ENCODE measurements around the gene VAV1. TPM values are rescaled to one million over a fixed set of nuclear protein-coding genes. Genes with fewer than 3 reads are reported as not detected.
A peak's percentile ranks its signal among the peaks of the same experiment; 100 is the strongest.

Gene VAV1
- total and polyA plus RNA-seq, 2 of the 13 experiments (the other 11 are each of a cell fraction or from before 2014, with no cell fraction given) = not detected

GRCh38 chr19:6753178-6754031 is 19.1 kb upstream of the VAV1 start (continued):
- TF ChIP-seq NFAT5 (CRISPR knock-in tag; IDR thresholded peaks at IDR 0.05) (0 out of 2 replicates have a peak, but pooled peaks have one; percentile 63), THAP8 (CRISPR knock-in tag; IDR thresholded peaks at IDR 0.05; ENCODE audit: borderline replicate concordance) (no peak), ZNF672 (CRISPR knock-in tag; IDR thresholded peaks at IDR 0.05) (no peak), SALL1 (CRISPR knock-in tag; IDR thresholded peaks at IDR 0.05) (peak; percentile 90), PLRG1 (conservative IDR thresholded peaks at IDR 0.05) (no peak), ZMAT5 (CRISPR knock-in tag; IDR thresholded peaks at IDR 0.05; ENCODE audit: borderline replicate concordance, low read depth) (no peak)
